Hepatocyte (in vitro differentiated cells): ENCODE data around the gene SMIM28.

Source experiments
- EZH2 ChIP-seq: fragments of 200-600 bp; sonication (generic); IDR thresholded peaks from 2 replicates; pipeline ENCODE4 v1.6.1; 2016; ENCODE audit warnings: antibody characterized with exemption, mild to moderate bottlenecking, borderline replicate concordance
- TF ChIP-seq, protein P1 (sequence below): fragments of 200-600 bp; sonication (generic); IDR thresholded peaks from 2 replicates; pipeline ENCODE4 v1.5.1; 2016; ENCODE audit warnings: antibody characterized with exemption, mild to moderate bottlenecking; ENCODE audit not compliant: poor library complexity

DNA sequence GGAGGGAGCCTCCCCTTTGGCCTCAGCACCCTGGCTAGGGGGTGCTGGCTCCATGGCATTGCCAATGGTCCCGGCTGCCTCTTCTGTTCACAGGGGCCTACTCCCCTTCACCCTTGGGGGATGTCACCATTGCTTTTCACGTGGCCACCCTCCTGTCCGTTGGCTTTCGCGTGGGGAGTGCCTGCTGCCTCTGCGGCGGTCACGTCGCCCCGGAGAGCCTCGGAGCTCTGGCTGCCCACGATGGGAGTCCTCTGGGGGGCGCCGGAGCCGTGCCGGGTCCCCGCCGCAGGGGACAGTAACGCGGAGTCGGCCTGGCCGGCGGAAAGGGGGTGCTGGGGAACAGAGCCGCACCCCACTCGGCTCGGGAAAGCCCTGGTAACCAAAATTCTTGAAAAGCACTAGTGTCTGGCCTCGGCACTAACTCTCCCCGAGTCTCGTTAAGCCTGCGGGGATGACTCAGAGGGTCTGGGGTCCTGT is 25.7 kb downstream of the SMIM28 start:
- TF ChIP-seq, protein P1, sequence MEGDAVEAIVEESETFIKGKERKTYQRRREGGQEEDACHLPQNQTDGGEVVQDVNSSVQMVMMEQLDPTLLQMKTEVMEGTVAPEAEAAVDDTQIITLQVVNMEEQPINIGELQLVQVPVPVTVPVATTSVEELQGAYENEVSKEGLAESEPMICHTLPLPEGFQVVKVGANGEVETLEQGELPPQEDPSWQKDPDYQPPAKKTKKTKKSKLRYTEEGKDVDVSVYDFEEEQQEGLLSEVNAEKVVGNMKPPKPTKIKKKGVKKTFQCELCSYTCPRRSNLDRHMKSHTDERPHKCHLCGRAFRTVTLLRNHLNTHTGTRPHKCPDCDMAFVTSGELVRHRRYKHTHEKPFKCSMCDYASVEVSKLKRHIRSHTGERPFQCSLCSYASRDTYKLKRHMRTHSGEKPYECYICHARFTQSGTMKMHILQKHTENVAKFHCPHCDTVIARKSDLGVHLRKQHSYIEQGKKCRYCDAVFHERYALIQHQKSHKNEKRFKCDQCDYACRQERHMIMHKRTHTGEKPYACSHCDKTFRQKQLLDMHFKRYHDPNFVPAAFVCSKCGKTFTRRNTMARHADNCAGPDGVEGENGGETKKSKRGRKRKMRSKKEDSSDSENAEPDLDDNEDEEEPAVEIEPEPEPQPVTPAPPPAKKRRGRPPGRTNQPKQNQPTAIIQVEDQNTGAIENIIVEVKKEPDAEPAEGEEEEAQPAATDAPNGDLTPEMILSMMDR = peak; percentile 39
- TF ChIP-seq EZH2 = no peak
